ENCODE data around the gene SMYD3. TPM values are rescaled to one million over a fixed set of nuclear protein-coding genes. Genes with fewer than 3 reads are reported as not detected.

Gene SMYD3
- total RNA-seq, 4 donors from 2014 or later = 10.5 to 36.4 (median 22.5) TPM

DNA sequence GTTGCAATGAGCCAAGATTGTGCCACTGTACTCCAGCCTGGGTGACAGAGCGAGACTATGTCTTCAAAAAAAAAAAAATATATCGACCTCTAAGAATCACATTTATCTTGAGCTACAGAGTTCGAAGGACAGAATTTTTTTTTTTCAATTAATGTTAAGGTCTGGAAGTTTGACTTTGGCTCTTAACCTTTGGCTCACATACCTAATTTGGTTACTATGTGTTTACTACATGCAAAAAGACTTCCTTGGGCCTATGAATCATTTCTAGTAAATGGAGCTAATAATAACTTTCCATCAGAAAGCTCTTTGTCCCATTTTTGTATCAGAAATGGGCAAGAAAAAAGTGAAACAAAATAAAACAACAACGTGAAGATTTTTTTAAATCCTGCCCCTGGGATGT is 351.2 kb downstream of the SMYD3 start:
- intact Hi-C loops (cut with DNase I; ENCODE audit: low total_unique reads) = no loop called here
- Histone ChIP-seq H3K27me3 (no peaks in the 10 kb centered on the region), H3K36me3 (no peaks in the 10 kb centered on the region), H3K27ac (no peak overlapping the region), H3K9me3 (no peaks in the 10 kb centered on the region), H3K4me3 (no peak overlapping the region), H3K4me1 (no peaks in the 10 kb centered on the region)
- TF ChIP-seq, protein P1, sequence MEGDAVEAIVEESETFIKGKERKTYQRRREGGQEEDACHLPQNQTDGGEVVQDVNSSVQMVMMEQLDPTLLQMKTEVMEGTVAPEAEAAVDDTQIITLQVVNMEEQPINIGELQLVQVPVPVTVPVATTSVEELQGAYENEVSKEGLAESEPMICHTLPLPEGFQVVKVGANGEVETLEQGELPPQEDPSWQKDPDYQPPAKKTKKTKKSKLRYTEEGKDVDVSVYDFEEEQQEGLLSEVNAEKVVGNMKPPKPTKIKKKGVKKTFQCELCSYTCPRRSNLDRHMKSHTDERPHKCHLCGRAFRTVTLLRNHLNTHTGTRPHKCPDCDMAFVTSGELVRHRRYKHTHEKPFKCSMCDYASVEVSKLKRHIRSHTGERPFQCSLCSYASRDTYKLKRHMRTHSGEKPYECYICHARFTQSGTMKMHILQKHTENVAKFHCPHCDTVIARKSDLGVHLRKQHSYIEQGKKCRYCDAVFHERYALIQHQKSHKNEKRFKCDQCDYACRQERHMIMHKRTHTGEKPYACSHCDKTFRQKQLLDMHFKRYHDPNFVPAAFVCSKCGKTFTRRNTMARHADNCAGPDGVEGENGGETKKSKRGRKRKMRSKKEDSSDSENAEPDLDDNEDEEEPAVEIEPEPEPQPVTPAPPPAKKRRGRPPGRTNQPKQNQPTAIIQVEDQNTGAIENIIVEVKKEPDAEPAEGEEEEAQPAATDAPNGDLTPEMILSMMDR (IDR thresholded peaks at IDR 0.05) = no peak
- no peak for TF ChIP-seq POLR2A (IDR thresholded peaks at IDR 0.05)
- no peak for DNase-seq

DNA sequence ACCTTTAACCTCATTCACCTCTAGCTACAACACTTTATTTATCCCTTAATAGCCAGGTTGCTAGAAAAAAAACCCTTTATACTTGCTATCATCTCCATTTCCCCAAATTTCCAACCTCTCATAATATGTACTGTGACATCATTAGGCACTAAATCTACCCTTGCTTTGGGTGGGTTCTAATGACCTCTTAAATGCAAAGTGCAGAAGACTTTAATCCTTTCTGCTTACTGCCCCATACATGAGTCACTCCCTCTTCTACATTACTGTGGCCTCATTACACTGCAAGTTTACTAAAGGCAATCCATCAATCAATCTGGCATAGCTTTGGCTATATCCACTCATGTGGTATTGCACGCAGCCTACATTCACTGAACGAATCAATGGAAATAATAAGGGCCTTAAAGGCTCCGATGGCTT is 353.3 kb downstream of the SMYD3 start:
- intact Hi-C loops (cut with DNase I; ENCODE audit: low total_unique reads) = no loop called here
- Histone ChIP-seq H3K4me1 (no peaks in the 10 kb centered on the region), H3K9me3 (no peaks in the 10 kb centered on the region), H3K27ac (no peak overlapping the region), H3K36me3 (no peaks in the 10 kb centered on the region), H3K4me3 (no peak overlapping the region), H3K27me3 (no peaks in the 10 kb centered on the region)
- DNase-seq = no peak
- TF ChIP-seq, protein P1 (IDR thresholded peaks at IDR 0.05) = no peak
- TF ChIP-seq POLR2A (IDR thresholded peaks at IDR 0.05) = no peak

DNA sequence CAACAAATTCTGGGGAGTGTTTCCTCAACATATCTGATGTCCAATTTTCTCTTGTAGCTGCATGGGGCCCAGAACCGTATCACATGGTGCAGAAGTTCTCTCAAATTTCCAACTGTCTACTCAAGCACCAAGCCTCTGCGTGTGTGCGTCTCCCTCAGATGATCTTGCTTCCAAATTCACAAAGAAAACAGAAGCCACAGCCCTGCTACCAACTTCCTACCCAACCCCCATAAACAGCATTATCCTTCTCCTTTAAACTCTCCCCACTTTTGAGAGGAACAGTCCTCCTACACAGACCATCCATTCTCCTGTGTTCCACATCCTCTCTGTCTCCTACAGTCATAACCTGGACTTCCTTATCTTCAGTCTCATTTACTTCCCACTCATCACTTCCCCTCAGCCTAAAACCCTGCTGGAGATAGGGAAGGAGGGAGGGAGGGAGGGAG is 354.1 kb downstream of the SMYD3 start:
- Histone ChIP-seq H3K4me3 (no peak overlapping the region), H3K27ac (no peak overlapping the region), H3K36me3 (no peaks in the 10 kb centered on the region), H3K9me3 (no peaks in the 10 kb centered on the region), H3K27me3 (no peaks in the 10 kb centered on the region), H3K4me1 (no peaks in the 10 kb centered on the region)
- DNase-seq = no peak
- TF ChIP-seq POLR2A (IDR thresholded peaks at IDR 0.05) = no peak
- TF ChIP-seq, protein P1 (IDR thresholded peaks at IDR 0.05) = no peak
- intact Hi-C loops (cut with DNase I; ENCODE audit: low total_unique reads) = no loop called here

DNA sequence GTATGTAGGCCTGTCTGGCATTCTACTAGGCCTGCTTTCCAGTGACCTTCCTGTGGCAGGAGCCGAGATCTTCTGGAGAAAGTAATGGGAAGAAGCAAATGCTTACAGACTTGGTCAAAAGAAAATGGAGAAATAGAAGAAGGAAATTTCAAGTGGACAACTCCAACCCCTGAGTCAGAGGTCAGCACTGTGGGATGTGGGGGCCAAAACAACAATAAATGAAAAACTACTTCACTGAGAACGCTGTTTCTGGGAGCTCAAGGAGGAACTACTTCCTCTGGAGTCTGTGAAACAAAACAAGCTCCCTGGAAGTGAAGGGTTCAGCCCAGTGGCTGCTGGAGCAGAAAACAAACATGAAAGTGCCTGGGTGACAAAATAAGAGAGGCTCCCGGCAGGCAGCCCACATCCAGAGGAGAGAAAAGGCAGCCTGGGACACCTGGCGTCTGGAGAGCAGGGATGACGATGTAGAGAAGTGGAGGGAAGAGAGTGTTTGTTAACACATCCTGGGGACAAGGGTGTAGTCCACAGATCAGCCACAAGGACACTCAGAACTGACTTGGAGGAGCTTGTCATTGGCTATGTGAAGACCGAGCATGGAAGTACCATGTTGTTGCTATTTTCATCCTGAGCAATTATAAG is 355.2 kb downstream of the SMYD3 start:
- H3K4me1 ChIP-seq = no peaks in the 10 kb centered on the region
- H3K36me3 ChIP-seq = no peaks in the 10 kb centered on the region
- no peaks in the 10 kb centered on the region for H3K9me3 ChIP-seq
- no peaks in the 10 kb centered on the region for H3K27me3 ChIP-seq
- DNase-seq = no peak
- H3K27ac ChIP-seq = no peak overlapping the region
- no peak for TF ChIP-seq POLR2A (IDR thresholded peaks at IDR 0.05)
- TF ChIP-seq, protein P1 (IDR thresholded peaks at IDR 0.05) = no peak
- H3K4me3 ChIP-seq = no peak overlapping the region
- intact Hi-C loops (cut with DNase I; ENCODE audit: low total_unique reads) = no loop called here

DNA sequence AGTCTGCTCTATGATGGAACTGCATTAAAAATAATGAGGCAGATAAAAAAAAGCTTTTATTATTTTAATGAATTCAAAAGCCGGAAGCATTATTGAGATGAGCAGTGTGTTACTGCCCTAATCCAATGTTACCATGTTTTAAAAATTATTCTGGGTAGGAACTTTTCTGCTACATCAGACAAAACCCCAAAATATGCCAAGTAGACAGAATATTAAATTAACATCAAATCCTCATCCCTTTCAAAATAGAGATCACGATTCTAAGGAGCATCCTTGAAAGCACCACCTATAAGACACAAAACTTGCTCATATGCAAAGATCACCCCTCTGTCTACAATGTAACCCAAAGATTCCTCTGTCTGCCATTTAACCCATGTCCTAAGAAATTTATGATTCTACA is 357.5 kb downstream of the SMYD3 start:
- no peaks in the 10 kb centered on the region for H3K27me3 ChIP-seq
- intact Hi-C loops (cut with DNase I; ENCODE audit: low total_unique reads) = no loop called here
- no peaks in the 10 kb centered on the region for H3K36me3 ChIP-seq
- no peak overlapping the region for H3K4me3 ChIP-seq
- no peak overlapping the region for H3K27ac ChIP-seq
- TF ChIP-seq, protein P1 (IDR thresholded peaks at IDR 0.05) = no peak
- TF ChIP-seq POLR2A (IDR thresholded peaks at IDR 0.05) = no peak
- no peaks in the 10 kb centered on the region for H3K4me1 ChIP-seq
- DNase-seq = no peak
- no peaks in the 10 kb centered on the region for H3K9me3 ChIP-seq
